Testis (tissue), 2 donors: ENCODE measurements around the gene MYO1F.

Source experiments
- CTCF ChIP-seq, 3 experiments: fragments of 450-650 bp in 2 of 3; fragments of 200-600 bp in 1 of 3; sonication (generic) in 1 of 3; IDR thresholded peaks; one replicate each; pipeline ENCODE4 v1.5.1; 2016 to 2019; ENCODE audit warnings: antibody characterized with exemption in 3 of 3, mild to moderate bottlenecking in 2 of 3, moderate library complexity in 1 of 3
- POLR2A ChIP-seq: fragments of 450-650 bp; IDR thresholded peaks from one replicate; pipeline ENCODE4 v1.6.1; 2017; ENCODE audit warnings: antibody characterized with exemption, mild to moderate bottlenecking, moderate library complexity

GRCh38 chr19:8615813-8616596, 38.8 kb upstream of the MYO1F start:
- TF ChIP-seq CTCF (IDR thresholded peaks at IDR 0.05) = peak; percentile 63 to 94 (median 92)
- TF ChIP-seq POLR2A = no peak
